Right renal cortex interstitium (tissue), 3 donors: Measurements from ENCODE around the gene GNB1L. TPM values are rescaled to one million over a fixed set of nuclear protein-coding genes. Genes with fewer than 3 reads are reported as not detected.

ENCODE experiments used
- DNase-seq, 3 donors: peaks; one replicate each; pipeline ENCODE4 v3.0.0-alpha.2; 2013; ENCODE audit warnings: low read depth in 3 of 3, low spot score in 2 of 3
- polyA plus RNA-seq, 3 donors: library from polyadenylated mRNA; unstranded; fragments of 120-200 nt; gene quantifications; one replicate each; pipeline ENCODE4 v1.2.1, GENCODE V29; 2013; ENCODE audit not compliant: insufficient read length in 3 of 3

GNB1L gene
- polyA plus RNA-seq, 3 donors, result 2.3 to 3.5 (median 3.2) TPM

DNA sequence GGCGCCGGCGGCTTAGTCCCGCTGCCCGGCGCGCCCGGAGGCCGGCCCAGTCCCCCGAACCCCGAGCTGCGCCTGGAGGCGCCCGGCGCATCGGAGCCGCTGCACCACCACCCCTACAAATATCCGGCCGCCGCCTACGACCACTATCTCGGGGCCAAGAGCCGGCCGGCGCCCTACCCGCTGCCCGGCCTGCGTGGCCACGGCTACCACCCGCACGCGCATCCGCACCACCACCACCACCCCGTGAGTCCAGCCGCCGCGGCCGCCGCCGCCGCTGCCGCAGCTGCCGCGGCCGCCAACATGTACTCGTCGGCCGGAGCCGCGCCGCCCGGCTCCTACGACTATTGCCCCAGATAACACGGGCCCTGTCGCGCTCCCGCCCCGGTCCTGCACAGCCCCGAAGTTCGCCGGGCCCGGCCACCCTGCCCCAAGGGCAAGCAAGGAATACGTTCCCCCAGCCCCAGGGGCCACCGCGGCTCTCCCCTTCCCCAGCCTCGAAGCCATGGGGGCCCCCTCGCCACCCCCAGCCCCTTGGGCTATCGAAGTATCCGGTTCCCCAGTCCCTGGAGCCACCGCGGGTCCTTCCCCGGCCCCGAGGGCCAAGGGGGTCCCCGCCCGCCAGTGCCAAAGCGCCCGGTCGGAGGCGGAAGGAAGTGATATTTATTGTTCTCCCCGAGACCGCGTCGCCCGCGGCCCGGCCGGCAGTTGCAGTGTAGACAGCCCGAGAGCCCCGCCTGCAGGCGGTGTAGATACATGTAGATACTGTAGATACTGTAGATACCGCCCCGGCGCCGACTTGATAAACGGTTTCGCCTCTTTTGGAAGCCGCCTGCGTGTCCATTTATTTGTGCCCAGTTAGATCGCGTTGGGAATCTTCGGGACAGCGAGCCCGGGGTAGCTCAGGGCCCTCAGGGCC, 87.9 kb downstream of the GNB1L start:
- DNase-seq, result no peak

DNA sequence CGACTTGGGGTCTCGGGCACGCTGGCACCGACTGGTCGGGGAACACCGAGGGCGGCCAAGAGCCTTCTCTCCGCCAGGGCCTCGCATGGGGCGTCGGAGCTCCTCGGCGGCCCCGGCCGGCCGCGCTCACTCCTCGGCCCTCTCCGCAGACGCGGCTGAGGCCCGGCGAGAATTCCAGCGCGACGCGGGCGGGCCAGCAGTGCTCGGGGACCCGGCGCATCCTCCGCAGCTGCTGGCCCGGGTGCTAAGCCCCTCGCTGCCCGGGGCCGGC, 88.5 kb downstream of the GNB1L start:
- DNase-seq, result no peak

DNA sequence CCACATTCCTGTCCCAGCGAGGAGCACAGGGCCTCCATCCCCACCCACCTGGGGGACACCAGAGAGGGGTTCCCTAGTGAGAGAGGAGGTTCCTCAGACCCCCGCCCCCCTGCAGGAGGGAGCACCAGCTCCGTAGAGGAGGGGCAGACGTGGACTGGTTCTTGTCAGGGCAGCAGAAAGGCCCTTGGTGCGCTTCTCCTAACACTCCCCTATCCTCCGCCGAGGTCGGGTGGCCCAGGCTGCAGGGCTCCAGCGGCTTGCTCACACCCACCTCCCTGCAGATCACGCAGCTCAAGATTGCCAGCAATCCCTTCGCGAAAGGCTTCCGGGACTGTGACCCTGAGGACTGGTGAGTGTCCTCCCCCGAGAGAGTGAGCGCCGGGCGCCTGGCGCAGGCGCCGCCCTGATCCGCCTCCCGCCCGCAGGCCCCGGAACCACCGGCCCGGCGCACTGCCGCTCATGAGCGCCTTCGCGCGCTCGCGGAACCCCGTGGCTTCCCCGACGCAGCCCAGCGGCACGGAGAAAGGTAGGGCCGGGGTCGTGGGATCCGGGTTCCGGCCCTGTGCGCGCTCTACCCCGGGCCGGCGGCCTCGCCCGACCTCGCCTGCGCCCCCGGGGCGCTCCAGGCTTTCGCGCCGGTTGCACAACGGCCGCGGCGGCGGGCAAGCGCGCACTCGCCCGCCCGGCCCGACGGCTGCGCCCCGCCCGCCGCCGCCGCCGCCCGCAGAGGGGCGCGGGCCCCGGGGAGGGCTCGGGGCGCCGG, 89.0 kb downstream of the GNB1L start:
- no peak for DNase-seq

DNA sequence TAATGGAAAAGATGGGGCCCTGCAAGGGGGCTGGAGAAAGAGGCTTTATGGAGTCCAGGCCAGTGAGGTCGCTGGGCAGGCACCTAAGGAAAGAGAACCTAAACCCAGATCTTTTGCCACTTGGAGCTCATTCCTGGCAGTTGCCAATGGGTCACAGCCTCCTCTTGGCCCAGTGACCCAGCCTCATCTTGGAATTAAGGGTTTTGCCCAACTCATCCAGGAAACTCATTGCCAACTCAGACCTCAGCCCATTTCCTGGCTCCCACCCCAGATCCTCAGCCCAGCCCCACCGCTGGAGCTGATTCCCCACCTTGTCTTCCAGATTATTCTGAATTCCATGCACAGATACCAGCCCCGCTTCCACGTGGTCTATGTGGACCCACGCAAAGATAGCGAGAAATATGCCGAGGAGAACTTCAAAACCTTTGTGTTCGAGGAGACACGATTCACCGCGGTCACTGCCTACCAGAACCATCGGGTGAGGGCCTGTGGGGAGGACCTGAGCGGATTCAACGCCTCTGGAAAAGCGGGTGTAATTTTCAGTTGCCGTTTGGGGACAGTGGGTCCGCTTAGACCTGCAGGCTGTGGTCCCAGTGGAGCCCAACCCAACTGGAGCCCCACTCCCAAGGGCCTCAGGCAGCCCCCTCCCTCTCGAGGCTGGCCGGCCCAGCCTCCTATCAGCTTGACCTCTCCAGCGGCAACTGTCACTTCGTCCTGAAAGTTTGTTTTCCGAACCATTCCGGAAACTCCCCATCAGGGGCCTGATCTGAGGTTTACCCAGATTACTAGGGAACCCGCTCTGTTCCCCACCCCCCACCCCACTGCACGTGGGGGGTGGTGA, 89.8 kb downstream of the GNB1L start:
- DNase-seq, result no peak

DNA sequence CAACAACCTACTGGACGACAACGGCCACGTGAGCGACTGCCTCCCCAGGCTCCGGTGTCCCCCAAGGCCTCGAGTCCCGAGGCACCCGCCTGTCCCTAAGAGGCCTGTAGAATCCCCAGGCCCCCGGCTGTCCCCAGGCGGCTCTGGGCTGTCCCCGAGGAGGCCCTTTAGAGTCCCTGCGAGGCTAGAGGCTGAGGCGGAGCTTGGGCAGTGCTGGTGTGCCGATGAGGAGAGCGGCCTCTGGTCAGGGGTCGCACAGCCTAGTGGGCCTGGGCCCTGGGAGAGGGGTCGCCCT, 90.4 kb downstream of the GNB1L start:
- no peak for DNase-seq

DNA sequence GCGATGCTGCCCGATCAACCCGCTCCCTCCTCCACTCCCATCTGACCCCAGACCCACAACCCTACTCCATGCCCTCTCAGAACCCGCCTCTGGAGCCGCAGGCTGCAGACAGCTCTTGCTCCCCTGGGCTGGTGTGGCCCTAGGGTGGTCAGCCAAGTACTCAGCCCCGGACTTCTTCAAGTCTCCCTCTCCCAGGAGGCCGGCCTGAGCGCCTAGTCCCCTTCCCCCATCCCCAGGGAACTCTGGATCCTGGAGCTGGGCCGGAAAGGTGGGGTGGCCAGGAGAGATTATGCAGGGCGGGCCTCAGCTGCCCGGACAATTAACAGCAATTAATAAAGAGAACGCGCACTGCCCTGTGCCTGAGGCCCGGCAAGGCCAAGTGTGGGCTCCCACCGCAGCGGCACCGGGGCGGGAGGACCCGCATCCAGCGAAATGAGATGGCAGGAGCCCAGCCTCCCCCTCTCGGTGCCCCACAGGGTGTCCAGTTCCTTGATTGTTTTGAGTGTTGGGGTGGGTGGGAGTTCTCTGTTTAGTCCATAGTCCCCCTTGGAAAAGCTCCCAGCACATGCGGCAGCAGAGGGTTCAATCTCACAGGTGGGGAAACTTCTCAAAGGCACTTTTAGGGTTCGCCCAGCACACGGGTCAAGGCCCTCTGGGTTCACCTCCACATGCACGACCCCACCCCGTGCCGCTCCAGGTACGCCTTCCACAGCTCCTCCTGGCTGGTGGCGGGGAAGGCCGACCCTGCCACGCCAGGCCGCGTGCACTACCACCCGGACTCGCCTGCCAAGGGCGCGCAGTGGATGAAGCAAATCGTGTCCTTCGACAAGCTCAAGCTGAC, 91.0 kb downstream of the GNB1L start:
- no peak for DNase-seq

DNA sequence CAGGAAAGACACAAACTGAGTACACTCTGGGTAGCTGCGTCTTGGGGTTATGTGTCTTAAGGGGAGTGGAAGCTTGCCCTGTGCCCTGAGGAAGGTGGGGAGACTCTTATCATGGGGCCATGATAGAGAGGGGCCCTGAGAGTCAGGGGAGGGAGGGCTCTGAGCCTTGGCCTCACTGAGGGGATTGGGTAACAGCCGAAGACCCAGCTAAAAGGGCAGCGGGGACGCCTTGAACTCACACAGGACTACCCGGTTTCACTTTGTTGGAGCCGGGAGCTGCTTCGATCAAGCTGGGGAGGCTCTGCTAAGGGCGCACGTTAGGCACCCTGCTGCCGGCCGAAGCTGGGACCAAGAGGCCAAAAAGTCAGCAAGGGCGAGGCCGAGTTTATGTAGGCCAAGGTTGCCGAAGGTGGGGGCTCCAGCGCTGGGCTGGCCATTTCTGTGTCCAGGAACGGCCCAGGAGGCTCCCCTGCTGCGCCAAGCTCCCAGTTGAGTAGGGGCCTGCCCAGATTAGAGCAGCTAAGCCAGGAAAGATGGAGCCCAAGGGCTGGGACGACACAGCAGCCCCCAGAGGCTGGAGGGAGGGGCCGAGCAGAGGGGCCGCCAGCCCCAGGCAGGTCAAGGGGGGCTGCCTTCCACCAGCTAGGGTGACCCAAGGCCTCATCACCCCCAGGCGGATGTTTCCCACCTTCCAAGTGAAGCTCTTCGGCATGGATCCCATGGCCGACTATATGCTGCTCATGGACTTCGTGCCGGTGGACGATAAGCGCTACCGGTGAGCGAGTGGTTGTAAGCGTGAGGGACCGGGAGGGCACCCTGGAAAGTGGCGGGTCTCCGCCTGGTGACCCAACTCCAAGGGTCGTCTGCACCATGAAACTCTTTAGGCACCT, 91.9 kb downstream of the GNB1L start:
- no peak for DNase-seq

DNA sequence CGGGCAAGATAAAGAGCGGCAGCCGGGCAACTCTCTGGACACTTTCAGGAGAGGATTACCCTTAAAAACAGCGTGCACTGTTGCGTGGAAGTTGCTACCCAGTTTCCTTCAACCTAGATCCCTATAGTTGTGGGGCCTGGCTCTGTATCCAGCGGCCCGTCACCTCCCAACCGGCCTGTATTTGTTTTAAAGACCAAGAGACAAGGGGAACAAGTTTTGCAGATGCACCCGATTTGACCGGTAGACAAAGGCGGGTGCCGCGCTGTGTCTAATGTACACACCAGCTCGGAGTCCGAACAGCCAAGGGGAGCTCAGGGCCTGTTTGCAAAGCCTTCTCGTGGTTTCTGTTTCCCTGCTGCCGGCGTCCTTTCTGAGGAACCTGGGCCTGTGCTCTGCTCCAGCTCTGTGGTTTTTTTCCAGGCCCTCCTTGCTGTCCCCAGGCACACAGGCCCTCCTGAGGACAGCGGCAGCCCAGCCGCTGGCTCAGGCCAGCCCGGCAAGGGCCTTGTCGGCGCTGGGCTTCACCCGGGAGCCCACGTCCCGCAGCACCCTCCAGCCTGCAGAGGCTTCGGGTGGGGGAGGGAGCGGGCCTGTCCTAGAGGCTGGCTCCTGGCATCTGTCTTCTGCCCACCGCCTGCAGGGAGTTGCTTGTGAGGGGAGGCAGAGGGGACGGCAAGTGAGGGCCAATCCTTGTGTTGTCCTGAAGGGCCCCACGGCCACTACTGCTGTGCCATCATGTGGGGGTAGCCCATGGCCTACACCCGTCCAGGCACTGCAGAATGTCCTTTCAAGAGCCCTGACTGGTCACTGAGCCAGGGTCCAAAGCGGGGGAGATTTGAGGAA, 92.7 kb downstream of the GNB1L start:
- DNase-seq, result no peak

DNA sequence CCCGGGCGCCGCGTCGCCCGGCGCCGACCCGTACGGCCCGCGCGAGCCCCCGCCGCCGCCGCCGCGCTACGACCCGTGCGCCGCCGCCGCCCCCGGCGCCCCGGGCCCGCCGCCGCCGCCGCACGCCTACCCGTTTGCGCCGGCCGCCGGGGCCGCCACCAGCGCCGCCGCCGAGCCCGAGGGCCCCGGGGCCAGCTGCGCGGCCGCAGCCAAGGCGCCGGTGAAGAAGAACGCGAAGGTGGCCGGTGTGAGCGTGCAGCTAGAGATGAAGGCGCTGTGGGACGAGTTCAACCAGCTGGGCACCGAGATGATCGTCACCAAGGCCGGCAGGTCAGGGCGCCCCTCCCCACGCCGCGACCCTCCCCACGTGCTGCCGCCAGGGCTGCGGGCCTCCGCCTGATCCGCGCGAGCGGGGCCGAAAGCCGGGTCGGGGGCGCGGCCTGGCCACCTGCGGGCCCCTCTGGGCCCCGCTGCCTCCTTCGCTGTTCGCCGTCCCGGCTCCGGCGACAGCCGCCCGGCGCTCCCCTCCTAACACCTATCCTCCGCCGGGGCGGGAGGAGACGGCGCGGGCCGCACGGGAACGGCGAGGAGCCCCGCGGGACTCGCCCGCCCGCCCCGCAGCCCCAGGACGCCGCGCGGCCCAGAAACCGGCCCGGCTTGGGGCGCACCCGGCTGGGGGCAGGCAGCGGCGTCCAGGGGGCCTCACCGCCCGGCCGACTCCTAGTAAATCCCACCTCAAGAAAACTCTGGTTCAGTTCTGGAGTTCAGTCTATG, 93.5 kb downstream of the GNB1L start:
- no peak for DNase-seq

DNA sequence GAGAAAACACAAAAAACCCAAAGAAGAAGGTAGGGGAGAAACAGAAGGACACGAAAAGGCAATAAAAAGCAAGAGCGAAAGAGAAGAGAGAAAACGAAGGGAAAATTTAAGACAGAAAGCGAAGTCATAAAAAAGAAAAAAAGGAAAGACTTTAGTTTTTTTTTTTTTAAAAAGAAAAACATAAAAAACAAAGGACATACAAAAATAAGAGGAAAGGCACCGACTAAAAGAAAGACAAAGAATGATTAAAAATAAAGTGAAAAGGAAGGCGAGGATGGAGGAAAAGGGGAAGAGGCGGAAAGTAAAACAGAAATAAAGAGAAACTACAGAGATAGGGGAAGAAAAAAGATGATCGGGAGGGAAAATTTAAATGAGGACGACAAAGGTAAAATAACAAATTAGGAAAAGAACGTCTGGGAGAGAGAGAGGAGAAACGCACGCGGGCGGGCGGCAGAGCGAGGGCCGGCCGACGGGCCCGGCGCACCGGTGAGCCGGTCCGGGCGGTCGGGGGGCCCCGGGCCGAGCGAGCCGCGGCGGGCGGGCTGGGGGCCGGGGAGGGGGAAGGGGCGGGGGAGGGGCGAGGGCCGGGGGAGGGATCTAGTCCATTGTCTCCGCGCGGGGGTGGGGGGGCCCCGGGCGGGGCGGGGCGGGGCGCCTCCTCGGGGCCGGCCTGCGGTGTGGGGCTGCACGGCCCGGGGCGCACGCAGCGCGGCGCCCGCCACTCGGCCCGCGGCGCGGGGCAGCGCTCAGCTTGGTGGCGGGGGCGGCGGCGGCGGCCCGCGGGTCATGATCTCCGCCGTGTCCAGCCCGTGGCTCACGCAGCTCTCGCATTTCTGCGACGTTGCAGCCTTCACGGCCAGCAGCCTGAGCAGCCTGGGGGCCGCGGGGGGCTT, 94.4 kb downstream of the GNB1L start, which contains the start of gene TBX1:
TSS of gene TBX1 (plus strand) at position 721 of the 893 bp plus-strand sequence. CDS start at position 787, 66 bp downstream.
- no peak for DNase-seq

DNA sequence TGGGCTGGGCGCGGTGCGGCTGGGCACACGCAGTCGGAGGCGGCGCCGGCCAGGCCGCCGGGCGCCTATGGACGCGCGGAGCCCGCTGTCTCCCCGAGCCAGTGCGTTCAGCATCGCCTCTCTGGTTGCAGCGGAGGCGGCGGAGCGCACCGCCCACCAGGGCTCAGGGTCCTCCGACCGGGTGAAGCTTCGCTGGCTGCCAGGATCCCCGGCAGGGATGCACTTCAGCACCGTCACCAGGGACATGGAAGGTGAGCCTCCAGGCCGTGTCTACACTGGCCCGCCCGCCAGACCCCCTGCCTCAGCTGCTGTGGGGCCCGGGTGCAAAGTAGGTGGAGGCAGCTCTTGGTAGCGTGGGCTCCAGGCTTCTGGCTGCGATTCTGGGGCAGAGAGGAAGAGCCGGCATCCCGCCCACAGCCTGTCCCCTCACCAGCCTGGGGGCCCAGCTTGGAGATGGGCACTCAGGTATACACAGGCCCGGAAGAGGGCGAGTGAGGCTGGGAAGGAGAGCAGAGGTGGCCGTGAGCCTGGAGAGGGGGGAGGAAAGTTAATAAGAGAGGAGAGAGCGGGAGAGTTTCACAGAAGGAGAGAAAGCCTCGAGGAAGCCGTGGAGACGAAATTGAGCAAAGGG, 95.1 kb downstream of the GNB1L start:
- no peak for DNase-seq

DNA sequence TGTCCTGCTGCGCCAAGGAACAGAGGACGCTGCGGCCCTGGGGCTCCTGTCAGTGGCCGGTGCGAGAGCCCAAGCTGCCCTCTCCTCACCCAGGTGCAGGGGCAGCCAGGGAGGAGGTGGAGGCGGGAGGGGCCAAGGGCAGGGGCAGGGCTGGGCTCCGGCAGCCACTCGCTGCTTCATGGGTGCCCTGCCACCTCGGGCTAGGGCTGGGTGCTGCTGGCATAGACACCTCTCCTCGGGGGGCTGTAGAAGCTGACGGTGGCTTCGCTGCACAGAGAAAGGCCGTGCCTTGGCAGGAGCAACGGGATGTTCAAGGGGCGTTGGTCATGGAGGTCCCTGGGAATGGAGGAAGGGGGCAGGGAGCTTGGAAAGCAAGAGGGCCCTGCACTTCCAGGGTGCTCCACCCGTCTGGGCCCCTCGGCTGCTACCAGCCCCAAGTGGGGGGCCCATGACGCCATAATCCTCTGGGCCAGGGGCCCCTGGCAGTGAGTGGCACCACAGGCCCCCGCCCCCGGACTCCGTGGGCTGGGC, 95.7 kb downstream of the GNB1L start:
- DNase-seq, result no peak

DNA sequence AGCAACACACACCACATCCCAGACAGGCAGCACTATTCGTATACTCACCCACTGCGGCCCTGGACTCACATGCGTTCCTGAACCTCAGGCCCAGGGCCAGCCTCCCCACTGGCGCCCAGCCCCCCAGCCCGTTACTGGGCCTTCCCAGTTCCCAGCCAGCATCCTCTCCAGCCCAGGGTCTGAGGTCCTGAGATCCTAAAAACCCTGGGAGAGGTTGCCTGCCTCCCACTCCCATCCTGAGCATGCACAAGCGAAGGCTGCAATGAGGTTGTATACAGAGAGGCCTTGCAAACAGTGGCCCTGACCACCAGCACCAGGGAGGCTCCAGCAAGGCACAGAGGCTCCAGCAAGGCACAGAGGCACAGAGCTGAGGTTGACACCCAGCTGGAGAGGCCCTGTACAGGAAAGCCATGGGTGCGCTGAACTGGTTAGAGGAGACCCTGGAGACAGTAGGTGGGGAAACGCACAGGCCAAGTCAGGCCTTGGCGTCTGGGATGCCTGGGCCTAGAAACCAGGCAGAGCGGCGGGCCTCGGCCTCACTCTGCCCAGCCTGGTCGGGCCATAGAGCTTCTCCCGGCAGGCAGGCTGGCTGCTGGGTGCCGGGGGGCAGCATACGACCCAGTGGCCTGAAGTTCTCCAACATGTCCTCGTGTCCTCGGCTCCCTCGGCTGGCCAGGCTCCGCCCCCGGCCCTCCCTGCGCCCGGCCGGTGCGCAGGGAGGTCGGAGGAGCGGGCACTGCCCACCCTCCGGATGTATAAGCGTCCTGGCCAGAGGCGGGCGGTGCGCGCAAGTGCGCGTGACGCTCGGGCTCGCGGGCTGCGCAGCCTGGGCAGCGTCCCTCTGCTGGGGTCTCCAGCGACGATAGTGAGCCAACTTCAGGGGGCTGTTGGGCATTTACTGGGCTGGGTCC, 96.4 kb downstream of the GNB1L start:
- no peak for DNase-seq

DNA sequence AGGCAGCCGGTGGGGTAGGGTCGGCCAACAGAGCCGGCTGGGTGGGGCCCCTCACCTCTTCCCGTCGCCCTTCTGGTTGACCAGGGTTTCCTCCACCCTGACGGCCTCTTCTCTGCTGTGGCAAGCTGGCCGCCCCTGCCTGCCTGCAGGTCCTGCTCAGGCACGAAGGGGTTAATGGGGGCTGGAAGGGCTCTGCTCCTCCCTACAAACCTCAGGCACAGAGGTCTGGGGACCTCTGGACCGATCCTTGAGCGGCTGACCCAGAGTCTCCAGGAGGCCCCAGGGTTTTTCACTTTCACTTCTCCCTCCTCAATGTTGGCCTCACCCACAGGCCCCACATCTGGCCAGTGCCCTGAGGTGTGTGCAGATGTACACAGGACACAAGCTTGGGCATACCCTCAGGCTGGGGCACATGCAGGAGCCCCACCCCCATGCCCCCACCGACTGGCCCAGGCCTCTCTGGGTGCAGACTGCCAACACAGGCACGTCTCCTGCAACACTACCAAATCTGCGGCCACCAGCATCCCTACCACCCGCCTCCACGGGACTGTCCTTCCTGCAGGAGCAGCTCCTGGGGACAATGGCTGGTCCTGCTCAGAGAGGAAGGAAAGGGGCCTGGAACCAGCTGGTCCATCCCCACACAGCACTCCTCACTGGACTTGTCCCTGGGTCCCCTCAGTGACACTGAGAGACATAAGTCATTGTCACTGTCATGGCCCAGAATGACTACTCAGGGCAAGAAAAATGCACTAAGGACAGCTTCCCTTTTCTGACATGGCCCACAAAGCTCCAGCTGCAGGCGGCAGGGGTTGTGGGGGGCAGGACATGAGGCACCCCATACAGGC, 97.3 kb downstream of the GNB1L start:
- DNase-seq, result no peak
